Upper lobe of left lung (tissue), 4 donors: Measurements from ENCODE around the gene ADAMTS2.

Experiments used
- CTCF ChIP-seq, 6 experiments: fragments of 450-650 bp in 4 of 6; fragments of 200-600 bp in 2 of 6; sonication (generic) in 2 of 6; IDR thresholded peaks; one replicate each; pipeline ENCODE4 v1.5.1; 2016 to 2019; ENCODE audit warnings: antibody characterized with exemption in 6 of 6
- EP300 ChIP-seq, 4 donors: sonication (generic); formaldehyde crosslinking; IDR thresholded peaks; one replicate each; pipeline ENCODE4 v1.5.1; 2017; ENCODE audit warnings: antibody characterized with exemption in 4 of 4, control low read depth in 2 of 4

GRCh38 chr5:179124853-179125788, 220.1 kb downstream of the ADAMTS2 start:
- TF ChIP-seq CTCF (IDR thresholded peaks at IDR 0.05) (no peak), EP300 (IDR thresholded peaks at IDR 0.05) (no peak)
